ENCODE results near the gene FUT7.
"Not testable (repeated sequence)": the region's sequence is repeated elsewhere in the genome, so short reads cannot be mapped to it uniquely, and the experiment has no call there.

The FUT7 gene

DNA sequence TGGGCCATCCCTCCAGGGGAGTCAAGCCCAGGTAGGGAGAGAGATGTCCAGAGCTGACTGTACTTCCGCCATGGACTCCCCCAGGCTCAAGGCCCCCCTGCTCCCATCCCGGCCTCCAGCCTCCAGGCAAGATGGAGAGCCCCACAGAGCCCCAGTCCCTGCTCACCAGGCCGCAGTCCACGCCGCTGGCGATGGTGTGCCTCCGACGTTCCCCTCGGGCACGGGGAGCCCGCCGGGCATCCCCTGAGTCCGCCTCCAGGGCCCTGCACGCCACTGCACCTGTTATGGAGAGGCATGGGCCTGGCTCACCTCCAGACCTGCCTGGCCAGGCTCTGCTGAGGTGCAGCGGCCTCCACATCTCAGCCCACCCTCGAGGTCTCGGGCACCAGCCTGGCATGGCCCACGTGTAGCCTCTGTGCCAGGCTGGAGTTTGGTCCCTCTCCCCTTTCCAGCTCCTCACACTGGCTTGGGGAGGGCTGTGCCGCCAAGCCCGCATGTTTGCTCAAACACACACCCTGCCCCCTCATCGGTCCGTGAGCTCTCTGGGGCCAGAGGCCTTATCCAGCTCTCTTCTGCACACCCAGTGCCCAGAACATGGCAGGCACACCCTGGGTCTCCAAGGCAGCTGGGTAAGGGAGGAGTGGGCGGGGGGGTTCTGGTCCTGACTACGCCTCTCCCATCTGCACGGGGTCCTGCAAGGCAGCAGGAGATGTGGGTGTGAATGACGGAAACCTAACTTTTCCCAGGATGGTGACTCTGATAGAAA lies 34.4 kb upstream of the FUT7 start:
- DNase-seq (ENCODE audit: low read depth): no peak

DNA sequence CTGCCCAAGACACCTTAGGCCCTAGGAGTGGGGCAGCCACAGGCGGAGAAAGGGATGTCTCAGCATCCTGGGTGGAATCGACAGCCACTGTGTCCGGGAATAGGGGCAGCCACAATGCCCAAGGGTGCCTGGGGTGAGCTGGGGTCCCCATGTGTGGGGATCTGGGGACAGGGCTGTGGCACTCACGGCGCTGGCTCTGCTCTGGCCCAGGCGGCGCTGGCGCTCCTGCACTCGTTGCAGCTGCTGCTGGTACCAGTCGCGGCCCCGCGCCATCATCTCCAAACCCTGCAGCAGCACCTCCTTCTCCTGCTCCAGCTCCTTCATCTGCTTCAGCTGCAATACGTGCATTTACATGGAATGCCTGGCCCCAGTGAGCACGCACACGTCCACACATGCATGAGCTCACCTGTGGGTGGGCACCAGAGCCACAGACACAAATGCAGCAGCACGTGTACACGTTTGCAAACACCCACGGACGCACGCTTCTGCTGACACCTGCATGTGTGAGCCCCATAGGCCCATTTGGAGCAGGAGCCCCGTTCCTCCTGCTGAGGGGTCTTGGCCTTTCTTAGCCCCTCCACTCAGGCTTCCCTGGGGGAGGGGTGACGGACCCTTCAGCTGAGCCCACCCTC lies 33.6 kb upstream of the FUT7 start:
- DNase-seq (ENCODE audit: low read depth): no peak

DNA sequence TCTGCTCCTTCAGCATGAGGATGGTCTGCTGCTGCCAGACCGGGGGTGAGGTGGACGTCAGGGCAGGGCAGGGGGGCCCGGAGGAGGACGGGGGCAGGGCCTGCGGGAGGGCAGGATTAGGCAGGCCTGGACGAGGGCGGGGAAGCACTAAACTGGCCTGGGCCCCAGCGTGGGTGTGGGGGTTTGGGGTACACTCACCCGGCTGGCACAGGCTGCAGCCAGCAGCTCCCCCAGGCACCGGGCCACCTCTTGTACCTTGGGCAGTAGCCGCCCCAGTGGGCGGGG lies 32.9 kb upstream of the FUT7 start:
- DNase-seq (ENCODE audit: low read depth): no peak

DNA sequence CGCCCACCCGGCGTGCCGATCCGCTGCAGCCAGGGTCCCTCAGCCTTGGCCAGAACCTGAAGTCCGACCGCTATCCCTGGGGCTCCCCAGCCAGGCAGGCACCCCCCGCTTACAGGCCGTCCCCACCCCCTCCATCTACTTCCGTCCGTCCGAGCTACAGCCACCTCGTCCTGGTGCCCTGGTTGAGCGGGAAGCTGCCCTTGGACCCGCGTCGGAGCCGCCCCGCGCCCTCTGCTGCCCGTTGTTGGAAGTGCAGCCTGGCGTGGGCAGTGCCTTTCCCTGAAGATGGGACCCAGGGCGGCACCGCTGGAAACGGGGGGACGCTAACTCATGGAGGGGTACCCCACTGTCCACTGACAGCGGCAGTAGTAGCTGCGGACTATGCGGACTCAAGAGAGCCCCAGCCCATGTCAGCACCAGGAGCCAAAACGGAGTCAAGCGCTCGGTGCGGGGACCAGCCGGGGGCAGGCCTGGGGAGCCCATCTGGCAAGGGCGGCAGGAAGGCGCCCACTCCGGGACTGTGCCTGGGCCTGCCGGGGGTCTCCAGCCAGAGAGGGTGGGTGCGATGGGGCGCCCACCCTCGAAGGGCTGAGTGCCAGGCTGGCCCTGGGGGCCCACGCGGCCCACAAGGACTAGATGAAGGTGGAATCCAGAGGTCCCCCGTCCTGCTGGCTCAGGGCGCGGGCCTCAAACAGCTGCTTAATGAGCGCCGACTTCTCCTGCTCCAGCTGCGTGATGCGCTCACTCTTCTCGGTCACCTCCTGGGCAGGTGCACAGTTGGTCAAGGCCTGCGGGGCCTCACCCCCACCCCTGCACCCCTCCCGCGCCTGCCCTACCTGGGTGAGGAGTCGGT lies 32.4 kb upstream of the FUT7 start:
- no peak for DNase-seq (ENCODE audit: low read depth)

DNA sequence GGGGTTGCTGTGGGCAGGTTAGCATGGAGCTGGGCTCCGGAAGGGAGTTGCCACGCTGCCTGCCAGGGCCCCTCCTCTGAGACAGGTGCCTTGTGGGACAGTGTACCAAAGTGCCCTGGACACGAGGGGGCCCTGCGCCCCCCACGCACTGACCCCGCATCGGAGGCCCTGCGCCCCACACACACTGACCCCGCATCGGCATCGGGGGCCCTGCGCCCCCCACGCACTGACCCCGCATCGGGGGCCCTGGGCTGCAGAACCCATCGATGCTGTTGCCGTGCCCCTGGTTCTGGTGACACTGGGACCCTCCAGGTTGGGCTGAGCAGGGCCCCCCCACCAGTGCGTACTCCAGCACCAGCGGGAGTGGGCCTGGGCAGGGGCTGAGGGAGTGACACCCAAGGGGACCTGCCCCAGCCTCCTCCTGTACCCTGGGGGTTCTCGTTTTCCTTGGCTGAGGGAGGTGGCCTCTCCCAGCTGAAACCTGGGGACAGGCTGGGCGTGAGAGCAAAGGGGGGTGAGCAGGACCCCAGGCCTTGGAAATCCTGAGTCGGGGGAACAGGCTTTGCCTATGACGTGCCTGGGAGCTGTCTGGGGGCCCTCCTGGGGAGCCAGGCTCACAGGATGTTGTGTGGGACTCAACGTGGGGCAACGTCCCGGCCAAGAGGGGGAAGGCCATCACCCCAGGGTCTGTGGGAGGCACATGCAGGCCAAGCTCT lies 31.6 kb upstream of the FUT7 start:
- no peak for DNase-seq (ENCODE audit: low read depth)

DNA sequence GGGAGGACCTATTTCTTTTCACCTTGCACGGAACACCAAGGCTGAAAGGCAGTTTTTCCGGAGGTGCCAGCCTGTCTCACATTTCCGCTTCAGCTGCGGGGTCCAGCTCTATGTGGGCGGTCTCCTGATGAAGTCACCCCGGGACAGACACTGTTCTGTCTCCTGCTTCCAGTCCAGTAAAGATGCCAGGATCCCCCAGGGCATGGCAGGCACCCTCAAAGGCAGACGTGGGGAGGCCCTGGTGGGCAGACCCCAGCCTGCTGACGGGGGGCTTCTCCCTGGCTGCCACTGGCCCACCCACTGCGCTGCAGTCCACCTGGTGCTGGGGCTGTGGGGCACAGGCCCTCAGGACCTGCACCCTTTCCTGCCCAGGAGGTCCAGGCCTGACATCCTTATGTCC lies 30.9 kb upstream of the FUT7 start:
- not testable (repeated sequence) for DNase-seq (ENCODE audit: low read depth)

DNA sequence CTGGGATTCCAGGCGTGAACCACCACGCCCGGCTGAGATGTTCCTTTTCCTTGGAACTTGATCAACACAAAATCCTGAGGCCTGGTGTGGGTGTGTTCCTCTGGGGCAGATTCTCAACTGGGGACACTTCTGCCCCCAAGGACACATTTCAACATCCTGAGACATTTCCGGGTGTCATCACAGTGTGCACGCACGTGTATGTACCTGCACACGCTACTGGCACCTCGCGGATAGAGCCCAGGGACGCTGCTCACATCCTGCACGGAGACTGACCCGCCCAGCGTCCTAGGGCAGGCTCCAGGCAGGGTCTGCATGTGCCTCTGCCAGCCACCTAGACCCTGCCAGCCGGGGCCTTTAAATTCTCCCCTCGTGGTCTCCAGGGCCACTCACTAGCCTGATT lies 30.5 kb upstream of the FUT7 start:
- no peak for DNase-seq (ENCODE audit: low read depth)

DNA sequence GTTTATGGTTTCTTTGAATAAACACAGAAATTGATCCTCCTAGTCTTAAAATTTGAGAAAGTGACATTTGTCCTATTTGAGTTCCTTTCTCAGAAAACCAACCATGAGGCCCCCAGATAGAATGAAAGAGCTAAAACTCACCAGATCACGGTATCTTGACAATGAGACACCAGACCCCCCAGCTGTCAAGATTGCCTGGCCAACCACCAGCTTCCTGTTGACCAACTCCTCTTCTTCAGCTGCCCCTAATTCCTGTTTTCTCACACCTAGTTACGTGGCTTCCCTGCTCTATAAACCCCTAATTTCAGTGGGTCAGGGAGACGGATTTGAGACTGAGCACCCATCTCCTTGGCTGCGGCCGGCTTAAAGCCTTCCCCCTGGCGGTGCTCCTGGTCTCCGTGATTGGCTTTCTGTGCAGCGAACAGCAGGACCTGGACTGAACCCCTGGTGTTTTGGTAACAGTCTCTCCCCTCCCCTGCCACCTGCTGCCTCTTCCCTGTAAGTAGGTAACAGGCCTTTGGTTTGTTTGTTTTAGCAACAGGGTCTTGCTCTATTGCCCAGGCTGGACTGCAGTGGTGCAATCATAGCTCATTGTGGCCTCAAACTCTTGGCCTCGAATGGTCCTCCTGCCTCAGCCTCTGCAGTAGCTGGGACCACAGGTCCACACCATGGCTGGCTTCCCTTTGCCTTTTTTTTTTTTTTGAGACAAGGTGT lies 26.8 kb upstream of the FUT7 start:
- DNase-seq (ENCODE audit: low read depth): no peak

DNA sequence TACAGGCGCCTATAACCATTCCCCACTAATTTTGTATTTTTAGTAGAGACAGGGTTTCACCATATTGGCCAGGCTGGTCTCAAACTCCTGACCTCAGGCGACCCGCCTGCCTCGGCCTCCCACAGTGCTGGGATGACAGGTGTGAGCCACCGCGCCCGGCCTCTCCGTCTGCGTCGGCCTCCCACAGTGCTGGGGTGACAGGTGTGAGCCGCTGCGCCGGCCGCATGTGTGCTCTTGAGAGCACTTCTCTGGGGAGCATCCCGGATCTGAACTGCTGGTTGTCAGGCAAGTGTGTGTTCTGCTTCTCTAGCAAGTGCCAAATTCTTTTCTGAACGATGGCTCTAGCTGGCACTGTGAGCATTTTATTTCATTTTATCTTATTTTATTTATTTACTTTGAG lies 25.7 kb upstream of the FUT7 start:
- DNase-seq (ENCODE audit: low read depth): no peak

DNA sequence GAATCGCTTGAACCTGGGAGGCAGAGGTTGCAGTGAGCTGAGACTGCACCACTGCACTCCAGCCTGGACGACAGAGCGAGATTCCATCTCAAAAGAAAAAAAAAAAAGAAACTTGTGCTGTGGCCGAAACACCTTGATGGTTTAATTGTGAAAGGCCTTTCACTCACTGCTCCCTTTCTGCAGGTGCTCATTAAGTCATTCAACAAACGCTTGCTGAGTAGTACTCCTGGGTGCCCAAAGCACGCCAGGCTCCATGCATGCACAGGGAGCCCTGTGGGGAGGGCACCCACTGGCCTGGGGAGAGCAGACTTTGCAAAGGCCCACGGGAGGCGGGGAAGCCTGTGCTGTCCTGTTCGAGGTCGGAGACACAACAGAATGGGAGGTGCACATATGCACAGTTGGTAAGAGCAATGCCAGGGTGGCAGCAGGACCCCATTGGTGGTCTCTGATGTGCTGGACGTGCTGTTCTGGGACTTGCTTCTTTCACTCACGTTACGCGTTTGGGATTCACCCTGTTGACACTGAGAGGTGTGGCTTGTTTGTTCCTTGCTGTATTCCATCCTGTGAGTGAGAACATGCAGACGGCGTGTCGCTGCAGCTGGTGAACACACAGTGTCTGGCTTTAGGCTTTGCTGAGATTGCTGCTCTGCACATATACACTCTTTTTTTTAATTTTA lies 25.0 kb upstream of the FUT7 start:
- no peak for DNase-seq (ENCODE audit: low read depth)

DNA sequence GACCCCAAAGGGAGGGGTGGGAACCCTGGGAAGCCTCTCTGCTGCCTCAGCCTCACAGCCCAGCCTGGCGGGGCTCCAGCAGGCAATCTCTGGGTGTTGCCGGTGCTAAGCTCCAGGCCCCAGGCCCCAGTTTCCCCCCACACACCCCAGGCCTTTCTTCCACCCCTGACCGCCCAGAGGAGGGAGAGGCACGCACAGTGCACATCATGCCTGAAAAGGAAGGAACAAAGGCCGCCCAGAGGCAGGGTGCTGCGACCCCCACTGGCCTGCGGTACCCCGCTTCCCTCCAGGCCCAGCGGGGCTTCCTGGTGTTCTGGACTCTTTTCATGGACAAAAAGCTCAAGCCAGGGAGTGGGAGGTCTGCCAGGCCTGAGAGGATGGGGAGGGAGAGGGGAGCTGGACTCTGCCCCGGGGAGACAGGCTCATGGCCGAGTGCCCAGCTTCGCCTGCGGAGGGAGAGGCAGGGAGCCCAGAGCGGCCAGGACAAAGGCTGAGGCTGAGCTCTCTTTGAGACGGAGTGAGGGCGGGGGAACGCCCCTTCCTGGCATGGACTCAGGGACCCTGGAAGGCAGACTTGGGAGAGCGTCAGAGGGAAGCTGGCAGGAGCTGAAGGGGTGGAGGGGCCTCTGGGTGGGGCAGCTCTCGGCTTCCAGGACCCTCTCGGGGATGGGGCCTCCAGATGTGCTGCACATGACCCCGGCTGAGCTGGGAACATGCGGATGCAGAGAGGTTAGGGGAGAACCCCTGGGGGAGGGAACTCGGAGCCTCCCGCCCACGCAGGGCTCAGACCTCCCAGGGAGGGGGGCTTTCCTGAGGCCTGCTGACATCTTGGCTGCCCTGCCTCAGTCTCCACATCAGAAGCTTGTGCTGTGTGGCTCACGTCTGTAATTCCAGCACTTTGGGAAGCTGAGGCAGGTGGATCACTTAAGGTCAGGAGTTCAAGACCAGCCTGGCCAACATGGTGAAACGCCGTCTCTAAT lies 23.8 kb upstream of the FUT7 start:
- DNase-seq (ENCODE audit: low read depth): no peak

DNA sequence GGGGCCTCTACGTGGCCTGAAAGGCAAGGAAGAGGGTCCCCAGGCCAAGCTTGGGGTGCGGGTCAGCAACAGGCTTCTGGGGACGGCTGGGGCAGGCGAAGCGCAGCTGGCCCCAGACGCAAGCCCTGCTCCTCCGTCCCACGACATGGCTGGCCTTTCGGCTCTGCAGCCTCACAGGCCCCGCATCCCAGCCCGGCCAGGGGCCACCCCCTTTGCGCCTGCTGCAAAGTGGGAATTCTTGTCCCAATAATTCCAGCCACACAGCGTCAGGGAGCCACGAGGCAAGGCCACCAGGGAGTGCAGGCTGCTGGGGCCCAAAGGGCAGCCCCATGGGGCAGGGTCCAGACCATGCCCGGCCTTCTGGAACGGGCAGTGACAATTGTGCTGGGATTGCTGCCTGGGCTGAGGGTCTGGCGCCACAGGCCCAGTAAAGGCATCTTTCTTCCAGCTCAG lies 23.1 kb upstream of the FUT7 start:
- no peak for DNase-seq (ENCODE audit: low read depth)

DNA sequence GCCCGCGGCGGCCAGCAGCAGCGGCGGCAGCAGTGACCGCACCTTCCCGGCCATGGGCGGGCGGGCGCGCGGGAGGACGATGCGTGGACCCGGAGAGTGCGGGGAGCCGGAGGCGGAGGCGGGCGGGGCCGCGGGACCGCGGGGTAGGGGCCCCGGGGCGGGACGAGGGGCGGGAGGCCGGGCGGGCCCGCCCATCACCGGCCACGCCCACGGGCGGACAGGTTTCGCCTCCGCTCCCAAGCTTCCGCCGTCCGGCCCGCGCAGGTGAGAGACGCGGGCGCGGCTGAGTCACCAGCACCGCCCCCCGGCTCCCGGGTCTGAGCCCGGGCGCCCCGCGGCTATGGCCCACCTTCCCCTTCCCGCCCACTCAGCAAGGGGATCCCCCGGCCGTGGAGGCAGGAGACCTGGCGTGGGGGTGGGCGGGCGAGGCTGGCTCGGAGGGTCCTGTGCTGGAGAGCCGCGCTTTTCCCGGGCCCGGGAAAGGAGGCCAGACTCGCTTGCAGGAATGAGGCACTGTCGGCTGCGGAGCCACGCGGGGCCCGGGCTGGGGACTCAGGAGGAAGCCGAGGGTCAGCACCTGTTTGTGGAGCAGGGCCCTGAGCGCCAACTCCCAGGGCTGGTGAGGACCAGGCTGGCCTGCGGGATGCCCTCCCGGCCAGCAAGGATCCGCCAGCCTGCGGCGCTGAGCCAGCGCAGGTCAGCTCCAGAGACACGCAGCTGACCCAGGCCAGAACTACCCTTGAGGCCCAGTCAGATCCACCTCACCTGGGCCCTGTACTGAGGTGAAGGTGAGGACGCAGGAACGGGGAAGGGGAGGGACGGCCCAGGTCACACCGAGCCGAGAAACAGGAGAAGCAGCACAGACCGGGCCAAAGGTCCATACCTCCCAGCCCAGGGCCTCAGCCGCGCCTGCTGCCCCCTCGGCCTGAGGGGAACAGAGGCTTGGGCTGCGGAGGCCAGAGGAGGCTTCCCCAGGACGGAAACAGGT lies 22.4 kb upstream of the FUT7 start, which contains the start of gene ENTPD2:
Gene ENTPD2, minus strand, starts transcription at position 118 of the 988 bp plus-strand sequence. Its CDS starts 64 bp downstream, at position 54.
- DNase-seq (ENCODE audit: low read depth): no peak

DNA sequence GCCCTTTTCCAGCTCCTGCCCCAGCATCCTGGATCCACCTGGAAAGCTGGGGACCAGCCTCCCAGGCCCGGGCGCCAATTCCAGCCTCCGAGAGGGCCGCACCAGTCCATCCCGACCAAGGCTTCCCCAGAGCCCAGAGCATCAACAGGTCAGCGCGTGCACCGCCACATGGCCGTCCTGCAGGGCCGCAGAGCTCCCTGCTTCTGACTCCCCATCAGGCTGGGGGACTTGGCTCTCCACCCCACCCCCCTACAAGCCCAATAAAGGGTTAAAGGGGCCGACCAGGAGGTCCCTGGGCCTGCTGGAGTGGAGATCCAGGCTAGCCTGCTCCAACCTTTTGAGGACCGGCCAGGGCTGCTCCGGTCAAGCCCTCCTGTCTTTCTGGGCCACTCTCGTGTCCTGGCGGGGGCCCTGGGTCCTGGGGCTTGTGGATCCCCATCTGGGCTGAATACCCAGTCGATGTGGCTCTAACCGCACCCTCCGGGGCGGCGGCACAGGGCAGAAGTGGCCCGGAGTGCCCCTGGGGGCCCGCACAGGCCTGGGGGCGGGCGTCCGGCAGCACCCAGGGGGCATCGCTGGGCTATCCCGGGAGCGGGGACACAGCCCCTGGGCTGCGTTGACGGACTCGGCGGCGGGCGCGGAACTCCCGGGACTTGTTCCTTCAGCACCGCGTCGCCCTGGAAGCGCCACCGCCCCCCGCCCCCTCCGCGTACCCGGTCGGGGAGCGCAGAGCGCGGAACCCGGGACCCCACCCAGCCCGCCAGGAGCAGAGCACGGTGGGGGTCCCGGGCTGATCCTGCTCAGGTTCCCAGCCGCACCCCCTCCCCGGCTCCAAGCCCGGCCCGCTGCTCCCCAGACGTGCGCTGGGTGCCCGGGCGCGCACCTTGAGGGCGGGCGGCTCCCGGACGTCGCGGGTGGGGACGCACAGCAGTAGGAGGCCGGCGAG lies 21.4 kb upstream of the FUT7 start:
- no peak for DNase-seq (ENCODE audit: low read depth)

DNA sequence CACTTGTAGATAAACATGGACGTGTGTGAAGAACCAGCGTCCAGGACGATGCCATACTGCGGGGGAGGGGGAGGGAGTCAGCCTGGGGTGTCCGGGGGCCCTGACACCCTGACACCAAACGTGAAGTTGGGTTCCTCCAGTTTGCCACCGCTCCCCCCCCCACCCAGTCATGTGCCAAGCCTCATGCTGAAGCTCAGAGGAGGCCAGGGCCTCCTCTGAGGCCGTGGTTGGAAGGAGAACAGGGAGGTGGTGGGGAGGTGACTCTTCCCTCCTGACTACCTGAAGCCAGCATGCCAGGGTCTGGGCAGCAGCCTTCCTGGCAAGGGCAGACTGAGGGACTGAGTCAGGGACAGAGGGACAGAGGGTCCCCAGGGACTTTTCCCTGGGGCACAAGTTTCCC lies 20.4 kb upstream of the FUT7 start:
- DNase-seq (ENCODE audit: low read depth): no peak

DNA sequence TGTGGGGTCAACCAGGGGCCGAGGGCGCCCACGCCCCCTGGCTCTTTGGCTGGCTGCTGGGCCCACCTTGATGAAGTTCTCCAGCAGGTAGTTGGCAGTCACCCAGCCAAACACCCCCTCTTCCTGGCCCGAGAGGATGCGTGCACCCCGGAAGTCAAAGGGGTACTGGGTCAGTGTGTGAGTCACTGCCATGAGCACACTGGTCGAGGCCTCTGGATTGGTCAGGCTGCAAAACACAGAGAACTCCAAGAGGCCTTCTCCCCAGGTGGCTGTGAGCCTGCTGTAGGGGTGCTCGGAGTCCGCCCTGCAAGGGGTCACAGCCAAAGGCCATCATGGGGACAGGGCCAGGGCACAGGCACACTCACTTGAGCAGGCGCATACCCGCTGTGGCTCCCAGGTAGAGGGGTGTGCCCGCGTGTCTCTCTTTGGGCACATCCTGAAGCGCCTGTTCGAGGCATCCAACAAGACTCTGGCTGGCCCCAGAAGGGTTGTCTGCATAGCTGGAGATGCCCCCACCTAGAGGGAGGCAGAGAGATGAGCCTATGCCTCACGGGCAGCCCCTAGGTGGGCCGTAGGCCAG lies 19.3 kb upstream of the FUT7 start:
- no peak for DNase-seq (ENCODE audit: low read depth)

DNA sequence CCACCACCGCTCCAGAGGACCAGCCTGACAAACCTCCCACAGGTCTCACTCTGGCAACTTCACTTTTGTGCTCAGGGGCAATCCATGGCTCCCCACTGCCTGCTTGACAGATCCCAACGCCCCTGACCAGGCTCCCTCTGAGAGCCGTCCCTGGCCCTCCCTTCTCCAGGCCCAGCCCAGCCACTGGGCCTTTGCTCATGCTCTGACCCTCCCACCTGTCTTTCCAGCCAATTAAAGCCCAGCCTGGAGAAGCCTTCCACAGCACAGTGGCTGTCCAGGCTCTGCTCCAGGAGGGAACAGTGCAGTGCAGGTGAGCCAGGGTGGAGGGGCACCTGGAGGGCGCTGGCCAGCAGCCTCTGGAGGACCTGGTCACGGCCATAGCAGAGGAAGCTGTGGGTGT lies 18.7 kb upstream of the FUT7 start:
- no peak for DNase-seq (ENCODE audit: low read depth)

Measured in non-pigmented ciliary epithelial cell (primary cell).